Stimulated activated CD8-positive, alpha-beta memory T cell treated with anti-CD3 and anti-CD28 coated beads, Interleukin-7, amount 100 ng/mL, for 24 hours (primary cell): ENCODE results near the gene FAM13A.
"Not testable (repeated sequence)": the region's sequence is repeated elsewhere in the genome, so short reads cannot be mapped to it uniquely, and the experiment has no call there.

Experiments
- DNase-seq: peaks from one replicate; pipeline ENCODE4 v3.0.0-alpha.2; 2020; ENCODE audit warnings: low read depth

The FAM13A gene

GRCh38 chr4:88958080-88958479 lies 98.9 kb downstream of the FAM13A start:
- DNase-seq, result no peak

GRCh38 chr4:88957570-88957969 lies 99.4 kb downstream of the FAM13A start:
- no peak for DNase-seq

- no peak for DNase-seq
Measured at GRCh38 chr4:88955580-88956380, 101.2 kb downstream of the FAM13A start.

GRCh38 chr4:88953400-88953799 lies 103.6 kb downstream of the FAM13A start:
- DNase-seq, result no peak

- DNase-seq, result no peak
Measured at GRCh38 chr4:88952081-88952480, 104.9 kb downstream of the FAM13A start.

- DNase-seq, result no peak
Measured at GRCh38 chr4:88949605-88950004, 107.4 kb downstream of the FAM13A start.

- no peak for DNase-seq
Measured at GRCh38 chr4:88940506-88940905, 116.5 kb downstream of the FAM13A start.

- DNase-seq, result no peak
Measured at GRCh38 chr4:88939697-88940096, 117.3 kb downstream of the FAM13A start.

- DNase-seq, result no peak
Measured at GRCh38 chr4:88938138-88938537, 118.8 kb downstream of the FAM13A start.

- DNase-seq, result no peak
Measured at GRCh38 chr4:88937081-88937480, 119.9 kb downstream of the FAM13A start.

- no peak for DNase-seq
Measured at GRCh38 chr4:88933414-88934160, 123.4 kb downstream of the FAM13A start.

- no peak for DNase-seq
Measured at GRCh38 chr4:88928852-88929251, 128.1 kb downstream of the FAM13A start.

GRCh38 chr4:88927420-88927819 lies 129.6 kb downstream of the FAM13A start:
- DNase-seq, result no peak

GRCh38 chr4:88919056-88919455 lies 137.9 kb downstream of the FAM13A start:
- no peak for DNase-seq

GRCh38 chr4:88913181-88913580 lies 143.8 kb downstream of the FAM13A start:
- DNase-seq, result not testable (repeated sequence)

GRCh38 chr4:88911246-88912212 lies 145.5 kb downstream of the FAM13A start:
- DNase-seq, result no peak

GRCh38 chr4:88910101-88910500 lies 146.9 kb downstream of the FAM13A start:
- no peak for DNase-seq

GRCh38 chr4:88908521-88908920 lies 148.5 kb downstream of the FAM13A start:
- no peak for DNase-seq

- DNase-seq, result no peak
Measured at GRCh38 chr4:88908003-88908402, 149.0 kb downstream of the FAM13A start.

- no peak for DNase-seq
Measured at GRCh38 chr4:88907478-88907877, 149.5 kb downstream of the FAM13A start.

- DNase-seq, result not testable (repeated sequence)
Measured at GRCh38 chr4:88904240-88904639, 152.7 kb downstream of the FAM13A start.

GRCh38 chr4:88900432-88900831 lies 156.6 kb downstream of the FAM13A start:
- no peak for DNase-seq
